Stimulated activated CD8-positive, alpha-beta memory T cell treated with anti-CD3 and anti-CD28 coated beads, Interleukin-15, amount 100 ng/mL, for 24 hours (primary cell): Measurements from ENCODE around the gene CLDN11.

Experiments used
- DNase-seq: peaks from one replicate; pipeline ENCODE4 v3.0.0-alpha.2; 2020; ENCODE audit warnings: low read depth

The CLDN11 gene

DNA sequence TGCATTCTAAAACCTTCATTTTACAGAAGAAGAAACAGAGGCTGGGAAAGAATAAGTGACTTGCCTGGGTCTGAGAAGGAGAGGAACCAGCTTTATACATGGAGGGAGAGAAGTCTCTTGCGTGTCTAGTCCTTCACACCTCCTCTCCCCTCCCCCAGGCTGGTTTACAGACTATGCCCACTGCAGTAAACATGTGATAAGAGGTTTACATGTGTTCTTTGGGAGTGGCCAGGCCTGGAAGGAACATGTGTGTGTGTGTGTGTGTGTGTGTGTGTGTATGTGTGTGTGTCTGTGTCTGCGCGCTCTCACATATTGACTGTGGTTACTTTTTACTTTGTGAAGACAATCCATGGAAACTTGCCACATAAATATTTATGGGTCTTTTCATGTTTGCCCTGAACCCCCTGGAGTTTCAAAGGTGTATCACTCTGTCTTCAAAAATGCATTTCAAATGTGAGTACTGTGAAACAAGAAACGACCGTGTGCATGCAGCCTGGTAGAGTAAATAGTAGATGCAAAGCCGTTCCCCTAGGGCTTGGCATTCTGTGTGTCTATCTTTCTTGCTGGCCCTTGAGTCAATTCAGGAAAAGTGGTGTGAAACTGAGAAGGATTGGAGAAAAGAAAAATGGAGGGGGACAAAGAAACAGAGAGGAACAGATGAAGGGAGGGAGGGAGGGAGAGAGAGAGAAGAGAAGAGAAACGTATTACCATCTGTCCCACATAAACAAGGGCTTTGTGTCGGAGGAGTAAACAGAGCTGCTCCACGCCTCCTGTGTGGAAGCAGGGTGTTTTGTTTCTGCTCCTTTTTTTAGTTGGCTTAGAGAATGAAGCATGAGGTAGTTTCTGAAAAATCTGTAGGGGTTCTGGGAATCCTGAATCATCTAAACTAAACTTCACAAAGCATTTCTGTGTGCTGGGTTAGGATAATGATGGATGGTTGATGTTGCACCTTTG lies 51.7 kb downstream of the CLDN11 start:
- DNase-seq = no peak

DNA sequence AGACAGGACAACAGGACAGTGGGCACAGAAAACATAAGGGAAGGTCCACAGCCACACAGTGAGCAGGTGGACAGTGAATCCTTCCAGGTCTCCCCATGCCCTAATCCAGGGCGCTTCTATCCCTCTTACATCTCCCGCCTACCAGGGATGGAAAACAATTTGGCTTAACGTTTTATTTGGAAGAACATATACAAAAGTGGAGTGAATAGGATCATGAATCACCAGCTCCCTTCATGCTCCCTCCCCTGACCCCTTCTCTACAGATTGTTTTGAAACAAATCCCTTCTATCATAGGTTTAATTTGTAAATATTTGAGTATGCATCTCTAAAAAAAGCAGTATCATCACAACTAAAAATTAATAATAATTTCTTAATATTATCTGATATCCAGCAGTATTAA lies 52.5 kb downstream of the CLDN11 start:
- no peak for DNase-seq

DNA sequence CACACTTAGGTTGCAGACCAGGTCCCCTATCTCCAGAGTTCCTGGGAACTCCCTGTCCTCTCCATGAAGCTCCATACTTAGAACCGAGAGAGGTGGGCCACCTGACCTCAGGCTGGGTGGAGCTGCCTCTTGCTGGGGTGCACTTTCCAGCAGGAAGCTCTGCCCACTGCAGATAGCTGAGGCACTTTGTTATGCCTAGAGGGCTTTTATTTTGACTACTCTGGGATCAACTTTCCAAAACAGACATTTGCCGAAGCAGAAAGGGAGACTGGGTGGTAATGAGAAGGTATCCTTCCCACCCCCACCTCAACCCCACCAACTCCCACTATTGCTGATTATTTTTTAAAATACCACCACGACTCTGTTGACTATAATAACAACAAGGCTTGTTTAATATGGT lies 54.7 kb downstream of the CLDN11 start:
- DNase-seq = no peak

DNA sequence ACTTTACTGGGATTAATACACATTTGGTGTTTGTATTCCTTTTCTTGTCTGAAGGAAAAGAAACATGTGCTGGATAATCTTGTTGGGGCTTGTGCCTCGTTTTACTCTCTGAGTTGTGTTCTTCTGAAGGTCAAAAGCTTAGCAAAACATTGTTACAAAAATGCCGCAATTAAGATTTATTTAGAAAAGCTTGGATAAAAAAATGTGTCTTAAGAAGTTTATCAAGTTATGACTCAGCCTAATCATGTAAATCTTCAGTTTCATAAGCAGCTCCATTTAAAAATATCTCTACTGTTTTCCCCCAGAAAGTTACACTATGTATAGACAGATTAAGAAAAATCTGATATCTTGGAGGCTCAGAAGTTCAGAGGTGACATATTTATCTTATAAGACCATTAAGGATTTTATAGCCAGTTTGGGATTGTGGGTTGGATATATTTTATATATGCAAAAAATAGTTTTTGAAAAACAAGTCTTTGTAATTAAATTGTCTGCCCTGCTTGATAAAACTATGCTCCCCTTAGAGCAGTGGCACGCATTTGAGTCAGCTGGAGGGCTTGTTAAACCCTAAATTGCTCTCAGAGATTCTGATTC lies 56.5 kb downstream of the CLDN11 start:
- no peak for DNase-seq

DNA sequence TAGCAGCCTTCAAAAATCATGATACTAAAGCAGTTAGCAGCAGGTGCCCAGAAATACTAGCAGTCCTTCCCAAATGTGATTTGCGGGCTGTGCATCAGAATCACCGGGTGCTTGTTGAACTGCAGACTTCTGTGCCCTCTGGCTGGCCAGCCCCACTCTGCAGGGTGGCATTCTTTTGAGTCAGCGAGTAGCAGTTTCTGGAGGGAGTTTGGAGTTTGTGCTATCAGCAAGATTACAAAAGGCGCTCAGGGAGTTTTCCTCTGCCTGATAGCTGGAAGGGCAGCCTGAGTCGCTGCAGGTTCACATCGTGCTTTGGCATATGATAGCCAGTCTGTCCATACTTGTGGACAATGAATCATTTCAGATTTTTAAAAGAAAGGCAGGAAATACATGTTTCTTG lies 57.6 kb downstream of the CLDN11 start:
- no peak for DNase-seq

DNA sequence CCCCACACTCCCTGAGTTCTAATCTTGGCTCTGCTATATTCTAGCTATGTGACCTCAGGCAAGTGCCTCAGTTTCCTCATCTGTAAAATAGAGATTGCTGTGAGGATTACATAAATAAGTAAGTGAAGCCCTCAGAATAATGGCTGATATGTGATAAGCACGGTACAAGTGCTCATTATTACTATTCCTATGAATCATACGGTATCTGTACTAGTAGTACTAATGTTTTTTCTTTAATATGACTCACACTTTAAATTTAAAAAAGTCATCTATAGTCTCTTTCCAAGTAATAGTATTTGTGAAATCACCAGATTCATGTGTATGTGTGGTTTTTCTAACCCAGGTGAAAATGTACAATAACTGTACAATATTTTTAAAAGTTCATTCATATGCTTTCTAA lies 58.7 kb downstream of the CLDN11 start:
- DNase-seq = no peak

DNA sequence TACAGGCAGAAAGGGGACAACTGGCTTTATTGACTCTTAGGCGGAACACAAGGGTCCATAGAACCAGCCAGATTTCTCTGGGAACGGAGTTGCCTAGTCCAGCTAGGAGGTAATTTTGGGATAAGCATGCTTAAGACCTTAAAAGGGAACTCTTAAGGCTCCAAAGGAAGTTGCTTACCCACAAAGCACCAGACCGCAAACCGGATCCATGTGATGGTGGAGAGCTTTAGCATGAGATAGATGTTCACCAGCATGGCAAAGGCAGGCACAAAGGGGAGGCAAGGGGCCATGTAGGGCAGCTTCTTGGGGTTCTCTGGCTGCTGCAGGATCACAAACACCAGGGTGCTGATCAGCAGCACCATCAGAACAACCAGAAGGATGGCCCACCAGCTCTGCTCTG lies 61.4 kb downstream of the CLDN11 start:
- DNase-seq = no peak

DNA sequence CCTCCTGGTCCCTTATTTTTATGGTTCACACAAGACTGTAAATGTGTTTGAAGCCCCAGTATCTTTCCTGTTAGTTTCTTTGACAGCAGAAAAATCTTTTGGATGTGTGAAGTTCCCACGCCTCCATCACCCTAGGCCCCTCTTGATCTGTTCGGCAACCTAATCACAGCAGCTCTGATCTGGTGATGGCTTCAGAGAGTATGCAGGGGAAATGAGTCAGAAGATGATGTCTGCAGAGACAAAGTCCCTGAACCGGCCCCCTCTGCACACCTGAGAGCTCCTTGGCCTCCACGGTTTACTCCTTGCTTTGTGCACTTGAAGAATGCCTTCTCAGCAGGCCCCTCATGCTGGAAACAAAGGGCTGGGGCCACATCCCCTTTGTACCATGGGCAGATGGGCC lies 63.5 kb downstream of the CLDN11 start:
- DNase-seq = no peak

DNA sequence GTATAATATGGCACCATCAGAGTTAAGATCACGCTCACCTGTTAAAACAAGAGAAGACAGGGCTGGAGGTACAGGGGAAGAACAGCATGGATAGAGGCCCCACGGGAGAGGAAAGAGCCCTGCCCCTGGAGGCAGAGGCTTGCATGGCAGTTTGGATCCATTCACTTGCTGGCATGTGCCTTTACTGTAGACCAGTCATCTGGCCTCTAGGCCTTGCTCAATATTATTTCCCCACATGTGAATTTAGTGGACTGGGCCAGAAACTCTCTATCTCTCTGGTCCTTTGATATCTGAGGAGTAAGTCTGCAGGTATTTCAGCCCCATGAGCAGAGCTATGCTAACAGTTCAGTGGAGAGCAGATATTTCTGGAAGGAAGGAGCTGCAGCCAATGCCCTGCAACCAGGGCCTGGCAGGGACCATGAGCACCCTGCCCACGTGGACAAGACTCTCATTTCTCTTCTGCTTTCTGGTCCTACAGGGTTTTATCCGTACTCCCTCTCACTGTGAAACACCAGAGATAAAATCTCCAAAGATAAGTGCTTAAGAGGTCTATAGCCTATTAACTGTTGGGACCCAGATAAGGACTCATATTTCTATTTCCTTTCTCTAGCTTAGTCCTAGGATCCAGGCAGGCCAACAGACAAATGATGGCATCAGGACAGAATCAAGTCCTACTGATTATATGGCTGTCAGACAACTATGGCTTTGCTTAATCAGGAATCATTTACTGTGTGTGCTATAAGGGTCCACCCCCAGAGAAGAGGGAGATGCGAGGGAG lies 65.0 kb downstream of the CLDN11 start:
- no peak for DNase-seq
